GM23338 (cell line): ENCODE measurements around the gene PITHD1. TPM values are rescaled to one million over a fixed set of nuclear protein-coding genes. Genes with fewer than 3 reads are reported as not detected.

Experiments used
- ATAC-seq: fragments of 200-7000 bp; cut with Tn5 transposase; 3 replicates; pipeline ENCODE4 v1.9.1; 2020
- DNase-seq: peaks from one replicate; pipeline ENCODE4 v3.0.0-alpha.2; 2015; ENCODE audit warnings: low spot score
- H2AFZ ChIP-seq: fragments of 200-600 bp; sonication (generic); 2 replicates; pipeline ENCODE4 v1.8.0; 2016; ENCODE audit warnings: antibody characterized with exemption, mild to moderate bottlenecking, moderate library complexity
- H3F3A ChIP-seq: fragments of 200-600 bp; sonication (generic); replicated peaks from 2 replicates; pipeline ENCODE4 v1.8.0; 2017; ENCODE audit warnings: antibody characterized with exemption, mixed run types, low read depth
- H3K27ac ChIP-seq: fragments of 200-600 bp; sonication (generic); 2 replicates; pipeline ENCODE4 v1.6.1; 2016; ENCODE audit warnings: low read depth
- H3K27me3 ChIP-seq: fragments of 200-600 bp; sonication (generic); 2 replicates; pipeline ENCODE4 v1.8.0; 2016; ENCODE audit warnings: mild to moderate bottlenecking, mixed run types, moderate library complexity; ENCODE audit not compliant: insufficient read depth
- H3K36me3 ChIP-seq: fragments of 200-600 bp; sonication (generic); 2 replicates; pipeline ENCODE4 v1.8.0; 2016; ENCODE audit warnings: mild to moderate bottlenecking; ENCODE audit not compliant: insufficient read depth
- H3K4me1 ChIP-seq: fragments of 200-600 bp; sonication (generic); 2 replicates; pipeline ENCODE4 v1.8.0; 2016; ENCODE audit warnings: mild to moderate bottlenecking, moderate library complexity; ENCODE audit not compliant: insufficient read depth
- H3K4me2 ChIP-seq: fragments of 200-600 bp; sonication (generic); 2 replicates; pipeline ENCODE4 v1.7.1; 2017; ENCODE audit warnings: mixed run types
- H3K4me3 ChIP-seq: fragments of 200-600 bp; sonication (generic); 2 replicates; pipeline ENCODE4 v1.6.1; 2016; ENCODE audit warnings: mixed run types
- H3K79me2 ChIP-seq: fragments of 200-600 bp; sonication (generic); replicated peaks from 2 replicates; pipeline ENCODE4 v1.8.0; 2017; ENCODE audit warnings: mild to moderate bottlenecking; ENCODE audit not compliant: insufficient read depth
- H3K9me2 ChIP-seq: fragments of 200-600 bp; sonication (generic); 2 replicates; pipeline ENCODE4 v1.8.0; 2017; ENCODE audit not compliant: insufficient read depth
- H4K20me1 ChIP-seq: fragments of 200-600 bp; sonication (generic); replicated peaks from 2 replicates; pipeline ENCODE4 v1.8.0; 2017; ENCODE audit warnings: mild to moderate bottlenecking; ENCODE audit not compliant: insufficient read depth
- H3K27ac Mint-ChIP-seq: 2 replicates; pipeline ENCODE4 v1.8.0; 2020; ENCODE audit warnings: inconsistent platforms, mild to moderate bottlenecking, moderate library complexity, mixed read lengths
- H3K27me3 Mint-ChIP-seq: 3 replicates; pipeline ENCODE4 v1.8.0; 2022; ENCODE audit warnings: low read depth, mild to moderate bottlenecking, moderate library complexity, mixed read lengths, inconsistent platforms; ENCODE audit not compliant: insufficient read depth, poor library complexity
- H3K36me3 Mint-ChIP-seq: 3 replicates; pipeline ENCODE4 v1.8.0; 2021; ENCODE audit warnings: low read depth, mild to moderate bottlenecking, inconsistent platforms, moderate library complexity, mixed read lengths
- H3K4me1 Mint-ChIP-seq: 3 replicates; pipeline ENCODE4 v1.8.0; 2020; ENCODE audit warnings: mild to moderate bottlenecking, inconsistent platforms, mixed read lengths
- H3K4me3 Mint-ChIP-seq: 3 replicates; pipeline ENCODE4 v1.8.0; 2021; ENCODE audit warnings: moderate library complexity, mild to moderate bottlenecking, inconsistent platforms, mixed read lengths
- H3K9me3 Mint-ChIP-seq: 3 replicates; pipeline ENCODE4 v1.8.0; 2020; ENCODE audit warnings: moderate library complexity, mild to moderate bottlenecking, inconsistent platforms, mixed read lengths
- CREB1 ChIP-seq: fragments of 250-450 bp; sonication (Bioruptor Pico); IDR thresholded peaks from 2 replicates; pipeline ENCODE4 v1.5.0; 2020; ENCODE audit warnings: low read depth, mild to moderate bottlenecking, moderate library complexity
- JUNB ChIP-seq: IDR thresholded peaks from one replicate; pipeline ENCODE4 v1.6.1; 2016; ENCODE audit warnings: antibody characterized with exemption; ENCODE audit not compliant: unreplicated experiment
- NANOG ChIP-seq: IDR thresholded peaks from 2 replicates; pipeline ENCODE4 v1.6.1; 2016; ENCODE audit warnings: antibody characterized with exemption, borderline replicate concordance
- POLR2AphosphoS5 ChIP-seq: IDR thresholded peaks from 2 replicates; pipeline ENCODE4 v1.6.1; 2016; ENCODE audit warnings: antibody characterized with exemption, low read depth
- REST ChIP-seq: IDR thresholded peaks from one replicate; pipeline ENCODE4 v1.6.1; 2018; ENCODE audit warnings: antibody characterized with exemption; ENCODE audit not compliant: unreplicated experiment
- ZNF114 ChIP-seq: fragments of 250-450 bp; sonication (Bioruptor Pico); IDR thresholded peaks from 2 replicates; pipeline ENCODE4 v1.5.0; 2020; ENCODE audit warnings: mild to moderate bottlenecking, moderate library complexity
- ZNF331 ChIP-seq: fragments of 250-450 bp; sonication (Bioruptor Pico); IDR thresholded peaks from 2 replicates; pipeline ENCODE4 v1.5.0; 2020; ENCODE audit warnings: low read depth, mild to moderate bottlenecking, moderate library complexity
- polyA plus RNA-seq: library from polyadenylated mRNA; unstranded; fragments of >200 nt; fragmentation: Nextera tagmentation; extraction: Ambion mirVana; gene quantifications from 2 replicates; pipeline ENCODE4 v1.2.1, GENCODE V29; 2016
- total RNA-seq: library from RNA; depleted of rRNA; stranded (reverse); fragments of >200 nt; shearing (Covaris generic); gene quantifications from 2 replicates; pipeline ENCODE4 v1.2.3, GENCODE V29; 2014
- TF ChIP-seq, protein P1 (sequence below), 2 experiments: fragments of 200-600 bp in 1 of 2; sonication (generic) in 1 of 2; conservative IDR thresholded peaks; 2 replicates each; pipeline versions ENCODE4 v1.5.1 to v1.6.1; 2016 to 2017; ENCODE audit warnings: antibody characterized with exemption in 2 of 2, low read depth in 2 of 2, mild to moderate bottlenecking in 2 of 2, moderate library complexity in 1 of 2
- TF ChIP-seq, protein P2 (sequence below): IDR thresholded peaks from 2 replicates; pipeline ENCODE4 v1.6.1; 2016; ENCODE audit warnings: antibody characterized with exemption

The PITHD1 gene
- total and polyA plus RNA-seq, 2 experiments from 2014 or later: 52.9 to 99.0 TPM

DNA sequence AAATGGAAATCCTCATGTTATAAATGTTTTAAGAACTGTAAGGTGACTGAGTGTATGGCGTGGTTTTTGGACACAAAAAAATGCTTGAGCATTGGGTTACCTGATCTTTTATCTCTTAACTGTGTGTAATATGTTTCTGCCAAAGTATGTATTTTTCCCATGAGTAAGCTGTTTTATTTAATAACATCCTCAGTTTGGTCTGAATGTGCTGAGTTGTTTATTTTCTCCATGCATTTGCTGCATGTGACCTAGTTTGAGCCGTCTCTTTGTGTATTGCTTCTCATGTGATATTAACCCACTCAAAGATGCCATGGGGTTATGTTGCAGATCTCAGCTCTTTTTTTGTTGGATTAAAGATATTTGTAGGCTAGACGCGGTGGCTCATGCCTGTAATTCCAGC, 6.6 kb downstream of the PITHD1 start:
- Histone ChIP-seq H4K20me1 (peaks cover 7% of the 10 kb centered on the region), H3K9me2 (no peaks in the 10 kb centered on the region), H3K4me2 (no peak overlapping the region), H3K36me3 (peaks cover 30% of the 10 kb centered on the region), H3K27ac (no peak overlapping the region), H3K79me2 (peaks cover 36% of the 10 kb centered on the region), H3F3A (peaks cover 10% of the 10 kb centered on the region; the same call in 1 of the 2 replicates), H2AFZ (no peak overlapping the region), H3K4me1 (no peaks in the 10 kb centered on the region), H3K27me3 (no peaks in the 10 kb centered on the region), H3K4me3 (no peak overlapping the region)
- Mint-ChIP-seq H3K27ac (no peak overlapping the region), H3K9me3 (no peaks in the 10 kb centered on the region), H3K36me3 (peaks cover 58% of the 10 kb centered on the region), H3K27me3 (peaks cover 4% of the 10 kb centered on the region), H3K4me1 (peaks cover 4% of the 10 kb centered on the region; the same call in 1 of the 3 replicates), H3K4me3 (no peak overlapping the region)
- ATAC-seq (no peak), DNase-seq (no peak)
- TF ChIP-seq JUNB (no peak), NANOG (no peak), ZNF331 (CRISPR knock-in tag) (no peak), REST (no peak), ZNF114 (CRISPR knock-in tag) (no peak), CREB1 (no peak)
- TF ChIP-seq, protein P1, sequence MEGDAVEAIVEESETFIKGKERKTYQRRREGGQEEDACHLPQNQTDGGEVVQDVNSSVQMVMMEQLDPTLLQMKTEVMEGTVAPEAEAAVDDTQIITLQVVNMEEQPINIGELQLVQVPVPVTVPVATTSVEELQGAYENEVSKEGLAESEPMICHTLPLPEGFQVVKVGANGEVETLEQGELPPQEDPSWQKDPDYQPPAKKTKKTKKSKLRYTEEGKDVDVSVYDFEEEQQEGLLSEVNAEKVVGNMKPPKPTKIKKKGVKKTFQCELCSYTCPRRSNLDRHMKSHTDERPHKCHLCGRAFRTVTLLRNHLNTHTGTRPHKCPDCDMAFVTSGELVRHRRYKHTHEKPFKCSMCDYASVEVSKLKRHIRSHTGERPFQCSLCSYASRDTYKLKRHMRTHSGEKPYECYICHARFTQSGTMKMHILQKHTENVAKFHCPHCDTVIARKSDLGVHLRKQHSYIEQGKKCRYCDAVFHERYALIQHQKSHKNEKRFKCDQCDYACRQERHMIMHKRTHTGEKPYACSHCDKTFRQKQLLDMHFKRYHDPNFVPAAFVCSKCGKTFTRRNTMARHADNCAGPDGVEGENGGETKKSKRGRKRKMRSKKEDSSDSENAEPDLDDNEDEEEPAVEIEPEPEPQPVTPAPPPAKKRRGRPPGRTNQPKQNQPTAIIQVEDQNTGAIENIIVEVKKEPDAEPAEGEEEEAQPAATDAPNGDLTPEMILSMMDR (conservative IDR thresholded peaks at IDR 0.05; ENCODE audit: low read depth in 2 of 2): no peak
- TF ChIP-seq, protein P2, sequence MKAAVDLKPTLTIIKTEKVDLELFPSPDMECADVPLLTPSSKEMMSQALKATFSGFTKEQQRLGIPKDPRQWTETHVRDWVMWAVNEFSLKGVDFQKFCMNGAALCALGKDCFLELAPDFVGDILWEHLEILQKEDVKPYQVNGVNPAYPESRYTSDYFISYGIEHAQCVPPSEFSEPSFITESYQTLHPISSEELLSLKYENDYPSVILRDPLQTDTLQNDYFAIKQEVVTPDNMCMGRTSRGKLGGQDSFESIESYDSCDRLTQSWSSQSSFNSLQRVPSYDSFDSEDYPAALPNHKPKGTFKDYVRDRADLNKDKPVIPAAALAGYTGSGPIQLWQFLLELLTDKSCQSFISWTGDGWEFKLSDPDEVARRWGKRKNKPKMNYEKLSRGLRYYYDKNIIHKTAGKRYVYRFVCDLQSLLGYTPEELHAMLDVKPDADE: no peak

GRCh38 chr1:23787701-23788100, 9.5 kb downstream of the PITHD1 start:
- Mint-ChIP-seq H3K36me3 (peaks cover 47% of the 10 kb centered on the region), H3K9me3 (no peaks in the 10 kb centered on the region), H3K27ac (no peak overlapping the region), H3K4me1 (peaks cover 9% of the 10 kb centered on the region; the same call in 2 of the 3 replicates), H3K4me3 (no peak overlapping the region), H3K27me3 (peaks cover 13% of the 10 kb centered on the region)
- Histone ChIP-seq H3K4me1 (peaks cover 7% of the 10 kb centered on the region; the same call in 1 of the 2 replicates), H3K4me3 (no peak overlapping the region), H4K20me1 (peaks cover 2% of the 10 kb centered on the region), H3K79me2 (peaks cover 25% of the 10 kb centered on the region), H2AFZ (no peak overlapping the region), H3F3A (0 out of 2 replicates have a peak, but pooled peaks cover 16% of the 10 kb centered on the region), H3K36me3 (peaks cover 18% of the 10 kb centered on the region), H3K9me2 (no peaks in the 10 kb centered on the region), H3K27ac (no peak overlapping the region), H3K27me3 (no peaks in the 10 kb centered on the region), H3K4me2 (no peak overlapping the region)
- DNase-seq (no peak), ATAC-seq (no peak)
- TF ChIP-seq, protein P1 (conservative IDR thresholded peaks at IDR 0.05; ENCODE audit: low read depth in 2 of 2): no peak
- no peak for TF ChIP-seq POLR2AphosphoS5
